ENCODE results near the gene KNDC1.

Gene KNDC1

DNA sequence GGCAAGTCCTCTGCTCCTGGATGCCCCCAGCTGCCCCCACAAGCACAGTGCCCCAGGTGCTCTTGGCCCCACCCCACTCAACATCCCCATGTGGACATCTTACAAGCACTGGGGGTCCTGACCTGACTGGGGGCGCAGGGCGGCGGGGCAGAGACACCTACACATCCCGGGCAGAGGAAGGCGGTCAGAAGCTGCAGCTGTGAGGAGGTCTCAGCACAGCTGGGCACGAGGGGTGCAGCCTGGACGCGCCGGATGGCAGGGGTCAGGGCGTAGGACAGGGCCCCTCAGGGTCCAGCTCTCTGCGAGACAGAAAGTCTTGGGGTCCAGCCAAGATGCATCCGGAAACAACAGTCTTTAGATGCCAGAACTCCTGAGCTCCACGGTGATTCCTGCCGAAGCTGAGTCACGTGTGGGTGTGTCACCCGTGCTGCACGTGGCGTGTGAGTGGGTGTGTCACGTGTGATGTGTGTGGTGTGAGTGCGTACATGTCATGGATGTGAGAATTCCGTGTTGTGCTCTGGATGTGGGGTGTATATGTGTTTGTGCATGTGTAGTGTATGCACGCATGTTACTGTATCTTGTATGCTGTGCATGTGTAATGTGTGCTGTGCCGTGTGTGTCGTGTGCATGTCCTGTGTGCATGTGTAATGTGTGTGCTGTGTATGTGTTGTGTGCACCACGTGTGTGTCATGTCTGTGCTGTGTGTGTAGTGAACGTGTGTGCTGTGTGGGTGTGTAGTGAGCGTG lies 82.8 kb downstream of the KNDC1 start:
- DNase-seq (ENCODE audit: low read depth) = peak; percentile 28
- TF ChIP-seq, protein P1, sequence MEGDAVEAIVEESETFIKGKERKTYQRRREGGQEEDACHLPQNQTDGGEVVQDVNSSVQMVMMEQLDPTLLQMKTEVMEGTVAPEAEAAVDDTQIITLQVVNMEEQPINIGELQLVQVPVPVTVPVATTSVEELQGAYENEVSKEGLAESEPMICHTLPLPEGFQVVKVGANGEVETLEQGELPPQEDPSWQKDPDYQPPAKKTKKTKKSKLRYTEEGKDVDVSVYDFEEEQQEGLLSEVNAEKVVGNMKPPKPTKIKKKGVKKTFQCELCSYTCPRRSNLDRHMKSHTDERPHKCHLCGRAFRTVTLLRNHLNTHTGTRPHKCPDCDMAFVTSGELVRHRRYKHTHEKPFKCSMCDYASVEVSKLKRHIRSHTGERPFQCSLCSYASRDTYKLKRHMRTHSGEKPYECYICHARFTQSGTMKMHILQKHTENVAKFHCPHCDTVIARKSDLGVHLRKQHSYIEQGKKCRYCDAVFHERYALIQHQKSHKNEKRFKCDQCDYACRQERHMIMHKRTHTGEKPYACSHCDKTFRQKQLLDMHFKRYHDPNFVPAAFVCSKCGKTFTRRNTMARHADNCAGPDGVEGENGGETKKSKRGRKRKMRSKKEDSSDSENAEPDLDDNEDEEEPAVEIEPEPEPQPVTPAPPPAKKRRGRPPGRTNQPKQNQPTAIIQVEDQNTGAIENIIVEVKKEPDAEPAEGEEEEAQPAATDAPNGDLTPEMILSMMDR (IDR thresholded peaks at IDR 0.05; ENCODE audit: low read length, missing control alignments) = no peak
- no peak overlapping the region for H3K4me3 ChIP-seq (replicated peaks; ENCODE audit: low read depth, low read length)

DNA sequence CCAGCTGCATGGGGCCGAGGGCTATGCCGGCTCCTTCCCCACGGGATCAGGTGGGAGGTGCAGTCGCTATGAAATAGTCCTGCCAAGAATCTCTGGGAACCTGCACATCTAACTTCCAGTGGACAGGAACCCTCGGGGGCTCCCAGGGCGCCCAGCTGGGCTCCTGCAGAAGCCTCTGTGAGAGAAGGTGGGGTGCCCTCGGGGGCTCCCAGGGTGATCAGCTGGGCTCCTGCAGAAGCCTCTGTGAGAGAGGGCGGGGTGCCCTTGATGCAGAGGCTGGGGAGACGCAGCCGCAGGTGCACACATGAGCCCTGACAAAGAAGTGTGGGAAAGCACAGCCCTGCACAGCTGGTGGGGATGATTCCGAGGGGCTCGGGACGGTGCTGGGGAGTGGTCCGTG lies 83.6 kb downstream of the KNDC1 start:
- H3K4me3 ChIP-seq (replicated peaks; ENCODE audit: low read depth, low read length) = no peak overlapping the region
- DNase-seq (ENCODE audit: low read depth) = no peak
- TF ChIP-seq, protein P1 (IDR thresholded peaks at IDR 0.05; ENCODE audit: low read length, missing control alignments) = no peak

DNA sequence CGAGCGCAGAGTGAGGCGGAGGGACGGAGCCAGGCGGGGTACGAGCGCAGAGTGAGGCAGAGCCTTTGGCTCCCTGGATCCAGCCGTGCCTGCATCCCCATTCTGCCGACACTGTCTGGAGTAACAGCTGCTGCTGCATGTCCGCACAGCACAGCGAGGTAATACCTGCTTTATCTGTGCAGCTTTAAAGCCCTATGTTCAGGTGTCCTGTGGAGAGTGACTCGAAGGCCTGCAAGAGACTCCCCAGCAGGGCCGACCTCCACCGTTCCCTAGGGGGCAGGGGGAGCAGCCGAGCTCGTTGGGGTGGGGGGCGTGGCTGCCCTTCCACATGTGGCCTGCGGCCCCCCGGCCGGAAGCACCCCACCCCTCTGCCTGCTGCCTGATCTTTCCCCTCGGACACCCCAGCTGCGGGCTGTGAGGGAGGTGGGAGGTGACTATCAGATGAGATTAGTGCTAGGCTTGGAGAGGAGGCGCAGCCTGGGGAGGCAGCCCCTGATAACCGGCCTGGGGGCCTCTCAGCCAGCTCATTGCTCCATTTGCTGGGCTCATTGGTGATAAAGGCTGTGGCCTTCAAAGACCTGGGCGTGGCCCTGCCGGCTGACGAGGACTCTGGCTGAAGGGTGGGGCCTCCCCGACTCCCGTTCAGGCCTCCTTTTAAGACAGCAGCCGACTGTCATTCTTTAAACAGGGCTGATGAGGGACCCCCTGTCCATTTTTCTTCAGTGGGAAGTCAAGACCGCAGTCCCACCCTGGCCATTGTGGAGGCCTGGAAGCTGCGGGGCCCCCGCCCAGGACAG lies 85.6 kb downstream of the KNDC1 start:
- DNase-seq (ENCODE audit: low read depth) = no peak
- no peak overlapping the region for H3K4me3 ChIP-seq (replicated peaks; ENCODE audit: low read depth, low read length)
- TF ChIP-seq, protein P1 (IDR thresholded peaks at IDR 0.05; ENCODE audit: low read length, missing control alignments) = no peak

DNA sequence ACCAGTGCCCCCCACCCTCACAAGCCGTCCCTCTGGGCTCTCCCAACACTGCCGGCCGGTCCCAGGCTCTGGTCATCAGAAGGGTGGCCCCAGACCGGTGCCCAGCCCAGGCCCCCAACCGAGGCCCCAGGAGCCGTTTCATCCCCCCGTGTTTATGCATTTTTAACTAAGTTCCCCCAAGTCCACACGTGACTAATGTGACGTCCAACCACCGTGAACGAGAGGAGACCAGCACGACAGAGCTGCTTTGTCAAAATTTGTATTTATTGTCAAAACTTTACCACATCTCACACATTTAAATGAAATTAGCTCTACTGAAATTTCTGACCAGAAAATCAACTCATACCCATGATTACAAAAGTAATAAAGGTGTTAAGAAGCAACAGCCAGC lies 86.2 kb downstream of the KNDC1 start:
- no peak for DNase-seq (ENCODE audit: low read depth)

DNA sequence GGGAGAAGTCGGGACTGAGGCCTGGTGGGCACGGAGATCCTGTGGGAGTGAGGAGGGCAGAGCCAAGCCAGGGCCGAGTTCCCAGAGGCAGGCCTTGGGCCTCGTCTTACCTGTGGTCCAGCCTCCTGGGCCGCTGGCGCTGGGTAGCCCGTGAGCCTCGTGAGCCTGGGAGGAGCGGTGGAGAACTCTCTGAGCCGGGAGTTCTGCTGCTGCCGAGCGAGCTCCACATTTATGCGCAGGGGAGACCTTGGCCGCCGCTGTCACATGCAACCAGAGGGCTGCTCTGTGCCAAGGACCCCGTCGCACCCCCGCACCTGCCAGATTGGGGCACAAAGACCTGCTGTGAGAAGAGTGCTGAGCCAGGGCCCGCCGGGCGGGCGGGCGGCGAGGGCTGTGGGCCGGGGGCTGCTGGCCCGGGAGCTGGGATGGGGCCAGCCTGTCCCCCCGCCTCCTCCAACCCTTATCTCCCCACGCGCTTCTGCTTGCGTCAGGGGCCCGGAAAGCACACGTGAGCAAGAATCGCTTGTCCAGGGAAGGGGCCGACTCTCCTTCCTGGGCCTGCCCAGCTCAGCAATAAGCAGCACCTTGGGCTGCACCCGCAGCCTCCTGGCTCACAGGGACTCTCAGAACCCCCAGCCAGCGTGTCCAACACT lies 87.8 kb downstream of the KNDC1 start:
- no peak overlapping the region for H3K4me3 ChIP-seq (replicated peaks; ENCODE audit: low read depth, low read length)
- TF ChIP-seq, protein P1 (IDR thresholded peaks at IDR 0.05; ENCODE audit: low read length, missing control alignments) = no peak
- DNase-seq (ENCODE audit: low read depth) = peak; percentile 39

More for the DNA sequence above, 86.2 kb downstream of the KNDC1 start:
- no peak overlapping the region for H3K4me3 ChIP-seq (replicated peaks; ENCODE audit: low read depth, low read length)
- TF ChIP-seq, protein P1 (IDR thresholded peaks at IDR 0.05; ENCODE audit: low read length, missing control alignments) = no peak

DNA sequence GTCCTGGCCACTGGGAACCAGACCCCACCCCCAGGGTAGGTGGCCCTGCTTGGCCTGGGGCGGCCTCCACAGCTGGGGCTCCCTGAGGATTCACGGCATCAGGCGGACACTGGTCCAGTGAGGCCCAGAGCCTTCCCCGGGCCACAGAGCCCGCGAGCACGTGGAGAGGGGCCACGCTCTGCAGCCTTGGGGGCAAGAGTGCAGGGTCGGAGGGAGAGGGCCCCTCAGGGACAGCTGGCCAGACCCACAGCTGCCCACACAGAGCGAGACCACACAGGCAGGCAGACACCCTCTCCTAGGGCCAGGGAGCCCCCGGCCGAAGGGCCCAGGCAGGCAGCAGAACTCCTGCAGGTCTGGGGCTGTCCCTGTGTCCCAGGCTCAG lies 88.3 kb downstream of the KNDC1 start:
- H3K4me3 ChIP-seq (replicated peaks; ENCODE audit: low read depth, low read length) = no peak overlapping the region
- no peak for DNase-seq (ENCODE audit: low read depth)
- TF ChIP-seq, protein P1 (IDR thresholded peaks at IDR 0.05; ENCODE audit: low read length, missing control alignments) = no peak

Measured in fibroblast of pulmonary artery (primary cell).